GM21367 (cell line): ENCODE measurements around the gene ABTB2.

Experiments used
- ATAC-seq: cut with Tn5 transposase; IDR thresholded peaks from one replicate; pipeline ENCODE4 v1.9.1; 2021; ENCODE audit not compliant: unreplicated experiment

ABTB2 gene

GRCh38 chr11:34176751-34177209 lies 181.0 kb downstream of the ABTB2 start:
- ATAC-seq: no peak

- ATAC-seq: no peak
These were observed 182.4 kb downstream of the ABTB2 start for GRCh38 chr11:34175284-34176019.

DNA sequence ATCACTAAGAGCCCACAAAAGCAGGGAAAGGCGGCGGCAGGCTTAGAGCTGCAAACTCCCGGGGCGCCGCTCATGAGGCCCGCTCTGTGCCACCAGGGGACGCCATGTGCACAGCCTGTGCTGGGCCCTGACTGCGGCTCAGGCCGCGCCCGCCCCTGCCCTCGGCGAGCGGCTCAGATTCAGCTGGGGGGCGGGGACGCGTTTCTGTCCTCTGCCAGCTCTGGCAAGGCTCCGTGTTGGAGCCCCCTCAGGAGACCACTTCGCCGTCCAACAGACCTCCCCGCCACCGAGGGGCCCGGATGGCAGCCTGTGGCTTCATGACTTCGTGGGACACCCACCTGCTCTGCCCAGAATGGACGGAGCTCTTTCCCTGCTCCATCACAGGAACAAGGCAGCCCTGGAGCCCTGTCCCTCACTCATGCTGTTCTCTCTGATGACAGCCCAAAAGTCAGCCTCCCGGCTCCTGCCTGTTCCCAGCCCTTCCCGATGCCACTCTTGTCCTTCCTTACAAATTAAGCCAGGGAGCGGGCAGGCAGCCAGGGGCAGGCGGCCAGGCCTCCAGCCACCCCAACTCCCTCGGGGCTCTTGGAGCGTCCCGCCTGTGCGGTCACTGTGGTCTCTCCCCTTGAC lies 183.3 kb downstream of the ABTB2 start:
- peak; percentile 82 for ATAC-seq

GRCh38 chr11:34173050-34173449 lies 184.8 kb downstream of the ABTB2 start:
- ATAC-seq: no peak

DNA sequence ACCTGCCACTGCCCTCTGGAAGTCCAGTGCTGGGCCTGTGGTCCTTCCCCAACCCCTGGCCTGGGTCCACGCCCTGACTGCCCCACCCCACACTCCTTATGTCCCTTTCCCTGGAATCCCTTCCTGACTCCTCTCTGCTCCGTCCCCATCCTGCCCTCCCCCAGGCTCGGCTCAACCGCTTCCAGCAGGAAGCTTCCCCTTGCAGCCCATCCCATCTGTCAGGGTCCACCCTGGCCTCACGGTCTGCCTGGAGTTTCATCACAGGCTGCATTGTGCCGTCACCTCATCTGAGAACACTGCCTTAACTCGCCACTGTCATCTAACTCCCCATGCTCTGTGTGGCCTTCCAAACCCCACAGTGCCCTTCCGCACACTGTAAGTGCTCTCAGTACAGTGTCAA lies 188.1 kb downstream of the ABTB2 start:
- ATAC-seq: no peak

DNA sequence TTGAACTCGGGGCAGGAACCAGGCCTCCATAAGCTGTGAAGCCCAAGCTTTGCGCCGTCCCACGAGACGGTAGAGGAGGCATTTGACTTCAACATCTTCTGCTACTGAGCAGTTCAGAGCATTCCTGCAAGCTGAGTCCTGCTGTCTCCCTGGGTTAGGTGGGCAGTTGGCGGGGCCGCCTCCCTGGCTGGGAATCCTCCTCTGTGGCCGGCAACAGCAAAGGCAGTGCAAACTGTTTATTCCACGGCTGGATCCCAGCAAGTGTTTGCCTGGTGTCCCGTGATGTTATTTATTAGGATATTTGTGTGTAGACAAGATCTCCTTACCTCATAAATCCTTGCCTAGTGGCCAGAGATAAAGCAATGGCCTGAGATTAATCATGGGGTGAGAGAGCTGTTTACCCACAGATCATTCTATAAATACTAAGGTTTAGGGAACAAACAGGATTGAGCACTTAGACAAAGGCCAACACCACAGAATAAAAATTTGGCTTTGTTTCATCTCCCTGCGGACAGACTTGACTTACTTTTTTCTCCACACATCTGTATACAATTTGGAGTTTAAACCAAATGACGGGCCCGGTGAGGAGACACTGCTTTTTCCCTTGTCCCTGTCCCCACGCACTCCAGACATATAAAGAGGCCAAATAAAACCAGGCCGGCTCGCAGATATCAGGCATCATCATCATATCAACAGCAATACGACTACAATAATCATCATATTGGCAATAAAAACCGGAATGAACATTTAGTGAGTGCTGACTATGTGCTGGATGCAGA lies 189.0 kb downstream of the ABTB2 start:
- ATAC-seq: no peak

GRCh38 chr11:34167961-34168360 lies 189.8 kb downstream of the ABTB2 start:
- no peak for ATAC-seq

DNA sequence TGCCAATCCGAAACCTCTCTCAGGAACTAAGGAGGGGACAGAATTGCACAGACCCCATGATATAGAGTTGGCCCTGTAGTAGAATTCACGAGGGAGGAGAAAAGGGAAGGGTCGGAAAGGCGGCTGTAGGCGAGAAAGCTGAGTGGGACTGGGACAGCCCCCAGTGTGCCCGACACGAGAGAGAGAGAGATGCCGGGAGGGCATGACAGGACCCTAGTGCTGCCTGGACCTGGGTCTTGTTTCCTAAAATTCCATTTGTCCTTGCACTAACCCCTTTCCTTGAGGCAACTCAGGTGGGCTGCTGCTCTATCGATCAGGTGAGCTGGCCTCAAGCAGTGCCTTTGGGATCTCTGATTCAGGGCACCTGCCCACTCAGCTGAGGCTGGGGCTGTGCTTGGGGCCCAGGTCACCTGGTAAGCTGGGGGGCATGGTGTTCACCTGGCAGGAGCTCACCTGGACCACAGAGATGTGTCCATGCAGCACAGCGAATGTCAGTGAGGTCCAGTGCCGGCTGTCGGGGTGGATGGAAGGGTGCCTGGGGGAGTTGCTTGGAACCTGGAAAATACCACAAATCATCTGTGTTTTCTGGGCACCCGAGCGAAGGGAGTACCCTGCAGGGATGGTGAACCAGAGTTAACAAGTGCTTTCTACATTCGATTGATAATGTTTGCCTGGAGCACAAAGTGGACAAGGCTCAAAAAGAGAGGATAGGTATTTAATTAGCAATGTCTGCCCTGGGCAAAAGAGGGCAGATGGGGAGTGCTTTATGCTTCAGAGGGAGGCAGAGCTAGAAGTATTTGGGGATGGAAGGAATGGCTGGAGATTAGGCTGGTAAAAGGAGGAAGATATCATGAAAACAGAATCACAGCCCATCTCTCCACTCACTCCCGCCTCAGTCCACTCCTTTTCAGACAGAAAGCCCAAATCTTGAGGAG lies 190.7 kb downstream of the ABTB2 start:
- no peak for ATAC-seq

GRCh38 chr11:34165786-34166555 lies 191.8 kb downstream of the ABTB2 start:
- no peak for ATAC-seq

DNA sequence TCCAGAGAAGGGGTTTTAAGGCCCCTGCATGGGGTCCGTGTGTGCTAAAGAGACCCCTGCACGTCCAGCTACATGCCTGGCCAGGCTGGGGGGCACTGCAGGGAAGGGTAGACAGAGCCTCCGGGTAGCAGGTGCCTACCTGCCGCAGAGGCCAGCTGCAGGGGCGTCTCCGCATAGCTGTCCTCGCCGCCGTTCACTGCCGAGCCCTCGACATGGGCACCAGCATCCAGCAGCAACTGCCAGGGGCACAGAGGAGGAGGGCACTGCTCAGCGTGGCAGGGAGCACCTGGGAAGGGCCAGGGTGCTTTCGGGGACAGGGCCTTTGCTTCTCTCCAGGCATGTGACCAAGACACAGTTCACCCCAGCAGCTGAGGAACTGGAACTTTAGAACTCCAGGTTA lies 192.7 kb downstream of the ABTB2 start:
- ATAC-seq: no peak

DNA sequence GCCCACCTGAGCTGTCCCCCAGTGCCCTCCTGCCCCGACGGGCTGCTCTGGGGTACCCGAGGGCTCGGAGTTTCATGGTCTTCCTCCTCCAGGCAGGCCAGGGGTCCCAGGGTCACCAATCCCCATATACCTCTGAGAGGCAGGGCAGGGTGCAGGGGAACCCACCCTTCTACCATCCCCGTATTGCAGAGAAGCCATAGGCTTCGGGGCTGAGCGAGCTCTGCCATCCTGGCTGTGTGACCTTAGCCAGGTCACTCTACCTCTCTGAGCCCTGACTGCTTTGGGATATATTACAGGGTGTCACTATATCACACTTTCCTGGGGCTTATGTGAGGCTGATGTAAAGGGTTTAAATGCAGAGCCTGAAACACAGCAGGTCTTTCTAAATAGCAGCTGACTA lies 195.0 kb downstream of the ABTB2 start:
- ATAC-seq: no peak

GRCh38 chr11:34162493-34162820 lies 195.4 kb downstream of the ABTB2 start:
- no peak for ATAC-seq

- no peak for ATAC-seq
These were observed 195.9 kb downstream of the ABTB2 start for GRCh38 chr11:34161812-34162492.

GRCh38 chr11:34161361-34161760 lies 196.4 kb downstream of the ABTB2 start:
- ATAC-seq: no peak

- no peak for ATAC-seq
These were observed 197.0 kb downstream of the ABTB2 start for GRCh38 chr11:34160791-34161190.

DNA sequence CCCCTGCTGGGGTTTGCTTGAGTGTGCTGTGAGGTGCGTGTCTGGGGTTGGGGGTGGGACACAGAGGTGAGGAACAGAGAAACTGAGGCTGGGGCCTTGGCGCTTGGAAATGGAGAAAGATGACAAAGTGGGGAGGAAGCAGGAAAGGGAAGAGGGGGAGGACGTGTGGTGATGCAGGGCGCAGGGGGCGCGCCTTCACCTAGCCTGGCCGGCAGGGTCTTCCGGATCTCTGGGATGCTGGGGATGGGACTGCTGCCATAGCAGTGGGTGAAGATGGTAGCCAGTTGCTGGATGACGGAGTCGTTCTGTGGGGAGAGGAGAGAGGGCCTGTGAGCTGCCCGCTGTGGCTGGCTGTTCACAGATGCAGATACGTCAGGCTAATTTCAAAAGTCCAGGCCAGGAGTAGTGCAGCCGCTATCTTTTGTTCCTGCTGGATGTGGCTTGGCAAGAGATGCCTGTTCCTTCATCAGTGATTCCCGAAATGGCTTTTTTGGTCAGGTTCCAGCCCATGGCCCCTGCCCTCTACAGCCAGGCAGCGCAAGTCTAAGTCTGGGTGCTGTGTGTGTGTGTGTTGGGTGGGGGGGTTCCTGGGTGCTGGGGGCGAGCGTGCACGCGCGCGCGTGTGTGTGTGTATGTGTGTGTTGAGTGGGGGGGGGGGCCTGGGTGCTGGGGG lies 197.6 kb downstream of the ABTB2 start:
- no peak for ATAC-seq

DNA sequence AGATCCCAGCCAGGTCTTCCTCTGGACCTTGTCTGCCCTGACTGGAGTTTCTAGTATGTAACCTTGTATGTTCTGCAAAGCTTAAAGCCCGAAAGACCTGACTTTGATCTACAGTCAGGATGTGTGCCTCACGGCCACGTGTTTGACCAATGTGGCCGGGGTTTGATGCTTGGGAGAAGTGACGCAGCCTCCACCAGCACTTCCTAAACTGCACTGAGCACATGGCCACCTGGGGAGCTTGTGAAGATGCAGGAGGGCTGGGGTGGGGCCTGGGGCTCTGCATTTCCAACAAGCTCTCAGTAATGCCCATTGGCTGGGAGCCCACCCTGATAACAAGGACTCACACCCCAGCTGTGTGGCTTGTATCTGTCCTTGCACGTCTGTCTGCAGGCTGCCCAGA lies 199.1 kb downstream of the ABTB2 start:
- ATAC-seq: no peak

DNA sequence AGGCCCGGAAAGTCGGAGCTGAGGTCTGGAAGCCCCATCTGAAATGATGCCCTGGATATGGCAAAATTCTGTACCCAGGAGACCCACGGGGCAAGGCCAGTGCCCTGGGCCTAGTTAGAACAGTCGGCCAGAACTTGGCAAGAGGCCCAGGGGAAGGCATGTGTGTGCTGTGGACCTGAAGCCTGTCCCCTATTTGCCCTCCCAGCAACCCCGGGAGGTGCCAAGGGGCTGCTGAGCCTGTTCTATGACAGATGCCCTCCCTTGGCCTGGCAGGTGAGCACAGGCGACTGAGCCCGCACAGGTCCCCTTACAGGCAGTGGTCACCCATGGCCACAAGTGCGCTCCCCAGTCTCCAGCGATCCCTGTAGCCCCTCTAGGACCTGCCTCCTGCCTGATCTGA lies 200.6 kb downstream of the ABTB2 start:
- ATAC-seq: no peak

- ATAC-seq: no peak
These were observed 202.1 kb downstream of the ABTB2 start for GRCh38 chr11:34155757-34156062.
